Stimulated activated CD4-positive, alpha-beta T cell treated with anti-CD3 and anti-CD28 coated beads, Interleukin-2, amount 100 ng/mL, for 4 hours (primary cell): ENCODE data around the gene H1-8.

Source experiments
- DNase-seq: peaks from one replicate; pipeline ENCODE4 v3.0.0-alpha.2; 2020; ENCODE audit warnings: low read depth

The H1-8 gene

DNA sequence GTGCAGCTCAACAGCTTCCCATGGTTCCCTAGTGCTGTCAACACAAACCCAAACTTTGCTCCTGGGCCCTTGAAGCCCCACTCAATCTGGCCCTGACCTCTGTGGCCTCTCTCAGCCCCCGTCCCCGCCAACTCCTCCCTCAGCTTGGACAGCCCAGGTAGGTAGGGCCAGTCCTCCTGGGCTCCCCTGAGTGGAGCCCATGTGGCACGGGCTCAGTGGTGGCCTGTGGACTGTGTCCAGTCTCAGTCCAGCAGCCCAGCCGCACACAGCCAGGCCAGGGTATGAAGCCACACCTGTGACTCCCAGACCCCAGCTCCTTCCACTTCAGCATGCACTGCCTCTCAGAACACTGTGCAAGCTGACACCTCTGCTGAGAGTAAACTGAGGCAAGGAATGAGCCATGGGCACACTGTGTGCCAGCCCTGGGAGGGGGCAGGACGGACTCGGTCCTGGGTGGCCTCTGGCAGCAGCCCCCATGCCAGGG lies 52.0 kb downstream of the H1-8 start:
- no peak for DNase-seq

- DNase-seq = no peak
Measured at GRCh38 chr3:129595544-129596193, 52.7 kb downstream of the H1-8 start.

DNA sequence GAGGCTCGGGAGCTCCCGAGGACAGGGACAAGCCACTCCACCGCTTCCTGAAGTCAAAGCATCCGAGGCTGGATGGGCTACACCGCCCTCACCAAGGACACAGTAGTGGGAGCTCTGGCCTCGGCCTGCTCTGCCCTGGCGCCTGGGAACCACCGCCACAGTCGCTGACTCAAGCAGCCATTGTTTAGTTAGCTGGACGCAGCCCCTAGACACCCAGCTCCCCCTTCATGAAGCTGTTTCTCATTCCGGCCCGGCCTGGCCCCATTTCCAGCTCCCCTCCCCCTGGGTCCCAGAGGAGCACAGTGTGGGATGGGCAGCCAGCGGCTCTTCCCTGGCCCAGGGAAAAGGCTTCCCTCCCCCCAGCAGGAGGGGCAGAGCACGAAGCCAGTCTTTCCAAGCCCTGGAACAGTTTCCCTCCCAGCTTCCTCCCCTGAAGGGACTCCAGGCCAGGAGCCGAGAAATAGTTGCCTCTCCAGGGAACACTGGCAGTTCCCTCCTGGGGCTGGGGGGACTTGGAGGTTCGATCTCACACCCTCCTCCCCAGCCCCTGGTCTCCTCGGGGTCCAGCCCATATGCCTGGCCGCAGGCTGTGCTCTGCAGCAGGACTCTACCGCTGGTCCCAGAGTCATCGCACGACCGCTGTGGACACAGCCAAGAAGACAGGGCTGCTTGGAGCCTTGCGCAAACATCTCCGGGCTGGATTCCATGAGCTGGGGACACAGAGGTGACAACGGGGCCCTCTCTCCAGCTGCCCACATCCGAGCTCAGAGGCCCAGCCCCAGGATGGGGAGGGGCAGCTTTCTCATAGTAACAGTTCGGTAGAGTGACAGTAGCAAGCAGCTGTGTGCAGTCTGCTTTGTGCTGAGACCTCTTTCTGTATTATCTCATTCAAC lies 53.5 kb downstream of the H1-8 start:
- DNase-seq = no peak

DNA sequence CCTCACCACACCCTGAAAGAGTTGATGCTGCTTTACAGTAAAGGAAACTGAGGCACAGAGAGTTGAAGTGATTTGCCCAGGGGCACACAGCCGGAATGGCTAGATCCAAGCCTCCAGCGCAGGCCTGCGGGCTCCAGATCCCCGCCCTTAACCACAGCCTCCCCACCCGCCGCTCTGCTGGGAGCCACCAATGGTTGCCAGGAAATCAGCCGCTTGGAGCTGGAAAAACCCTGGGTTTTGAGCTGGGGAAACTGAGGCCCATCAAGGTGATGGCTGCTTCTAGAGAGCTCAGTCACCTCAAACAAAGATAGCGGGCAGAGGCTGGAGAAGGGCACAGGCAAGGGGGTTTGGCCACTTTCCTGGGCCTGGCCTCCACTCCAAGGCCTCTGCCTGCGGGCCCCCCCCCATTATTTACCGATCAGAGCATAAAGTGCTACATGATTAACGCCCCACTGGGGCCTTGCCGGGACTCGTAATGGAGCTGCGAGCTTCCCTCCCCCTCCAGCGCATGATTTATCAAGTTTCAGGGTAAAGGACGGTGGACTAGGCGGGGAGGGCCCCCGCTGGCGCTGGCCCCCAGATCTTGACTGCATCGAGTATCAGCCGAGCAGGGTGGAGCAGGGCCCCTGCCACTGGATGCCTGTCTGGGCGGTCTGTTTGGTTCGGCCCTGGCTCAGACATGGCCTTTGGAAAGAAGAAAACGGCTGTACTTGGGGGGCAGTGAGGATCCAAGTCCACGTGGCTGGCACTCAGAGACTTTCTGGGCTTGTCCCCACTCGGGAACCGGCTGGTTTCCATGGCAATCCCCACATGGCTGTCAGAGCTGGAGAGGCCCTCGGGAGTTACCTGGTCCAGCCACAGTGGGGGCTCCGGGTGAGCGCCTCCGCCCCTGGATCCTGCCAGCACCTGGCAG lies 54.4 kb downstream of the H1-8 start:
- DNase-seq = no peak

DNA sequence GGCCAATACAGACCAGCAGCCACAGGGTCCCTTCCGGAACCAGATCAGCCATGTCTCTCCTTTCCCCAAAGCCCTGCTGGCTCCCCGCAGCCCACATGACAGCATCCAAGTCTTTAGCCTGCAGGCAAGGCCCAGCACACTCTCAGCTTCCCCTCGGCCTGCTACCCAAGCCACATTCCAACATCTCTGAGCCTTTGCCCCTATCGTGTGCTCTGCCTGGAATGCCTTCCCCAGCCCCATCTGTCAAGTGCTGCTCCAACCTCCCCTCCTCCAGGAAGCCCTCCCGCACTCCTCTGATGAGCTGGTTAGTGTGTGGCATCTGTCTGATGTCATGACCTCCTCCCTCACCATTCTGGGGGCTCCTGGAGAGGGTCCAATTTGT lies 55.0 kb downstream of the H1-8 start:
- no peak for DNase-seq

DNA sequence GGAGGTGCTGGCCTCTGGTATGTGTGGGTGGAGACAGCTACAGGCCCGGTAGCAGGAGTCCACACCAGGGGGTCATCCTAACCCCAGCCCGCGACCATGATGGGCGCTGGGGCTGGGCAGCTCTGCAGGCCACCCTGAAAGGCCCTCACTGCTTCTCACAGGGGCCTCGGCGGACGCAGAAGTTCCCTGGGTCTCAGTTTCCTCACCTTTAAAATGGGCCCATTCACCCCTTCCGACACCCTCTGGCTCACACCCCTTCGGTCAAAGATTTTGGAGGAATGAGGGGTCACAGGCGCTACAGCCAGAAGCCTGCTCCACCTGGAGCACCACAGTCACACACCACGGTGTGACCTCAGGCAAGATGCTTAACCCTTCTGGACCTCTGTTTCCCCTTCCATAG lies 55.5 kb downstream of the H1-8 start:
- DNase-seq = no peak

- DNase-seq = no peak
Measured at GRCh38 chr3:129599073-129599472, 56.1 kb downstream of the H1-8 start.

GRCh38 chr3:129599607-129600006 lies 56.6 kb downstream of the H1-8 start:
- DNase-seq = no peak

- DNase-seq = no peak
Measured at GRCh38 chr3:129600348-129600747, 57.4 kb downstream of the H1-8 start.
